HEK293 (cell line): ENCODE data around the gene MICU2.

Experiments
- CTCF ChIP-seq: fragments of 450-650 bp; formaldehyde crosslinking; IDR thresholded peaks from 2 replicates; pipeline ENCODE4 v1.5.1; 2016; ENCODE audit warnings: missing biosample characterization, missing genetic modification characterization
- REST ChIP-seq: fragments of 450-650 bp; formaldehyde crosslinking; IDR thresholded peaks from 2 replicates; pipeline ENCODE4 v1.5.1; 2016; ENCODE audit warnings: missing biosample characterization, missing genetic modification characterization
- YY1 ChIP-seq: fragments of 450-650 bp; formaldehyde crosslinking; IDR thresholded peaks from 2 replicates; pipeline ENCODE4 v1.5.1; 2018; ENCODE audit warnings: missing biosample characterization, missing genetic modification characterization
- ZNF280D ChIP-seq: fragments of 450-650 bp; formaldehyde crosslinking; IDR thresholded peaks from 2 replicates; pipeline ENCODE4 v1.5.1; 2016; ENCODE audit warnings: missing biosample characterization, missing genetic modification characterization
- ZNF362 ChIP-seq: fragments of 450-650 bp; formaldehyde crosslinking; IDR thresholded peaks from 2 replicates; pipeline ENCODE4 v1.5.1; 2016; ENCODE audit warnings: missing biosample characterization, missing genetic modification characterization
- ZNF549 ChIP-seq: fragments of 450-650 bp; IDR thresholded peaks from 2 replicates; pipeline ENCODE4 v1.5.1; 2018; ENCODE audit warnings: missing biosample characterization, missing genetic modification characterization, mild to moderate bottlenecking, inconsistent platforms, moderate library complexity

GRCh38 chr13:21580736-21581135, 23.2 kb downstream of the MICU2 start:
- TF ChIP-seq ZNF280D (no peak), YY1 (tag by site-specific recombination) (no peak), CTCF (tag by site-specific recombination) (no peak), ZNF549 (no peak), ZNF362 (tag by site-specific recombination) (no peak), REST (tag by site-specific recombination) (no peak)
